Stomach smooth muscle (tissue), 2 donors: ENCODE measurements around the gene ORAI2.
"Not testable (repeated sequence)": the region's sequence is repeated elsewhere in the genome, so short reads cannot be mapped to it uniquely, and the experiment has no call there.

Experiments used
- H3K27ac ChIP-seq: one replicate; pipeline ENCODE4 v1.7.0; 2013; ENCODE audit warnings: mild to moderate bottlenecking, low read length, inconsistent platforms
- H3K27me3 ChIP-seq, 2 donors: one replicate each; pipeline ENCODE4 v1.7.0; 2013; ENCODE audit warnings: low read length in 2 of 2; ENCODE audit not compliant: insufficient read depth in 2 of 2, control insufficient read depth in 1 of 2
- H3K36me3 ChIP-seq, 2 donors: one replicate each; pipeline ENCODE4 v1.7.0; 2013; ENCODE audit warnings: low read length in 2 of 2; ENCODE audit not compliant: control insufficient read depth in 2 of 2, insufficient read depth in 2 of 2
- H3K4me1 ChIP-seq: one replicate; pipeline ENCODE4 v1.7.0; 2013; ENCODE audit warnings: low read length; ENCODE audit not compliant: control insufficient read depth, insufficient read depth
- H3K4me3 ChIP-seq, 2 donors: one replicate each; pipeline ENCODE4 v1.7.0; 2013; ENCODE audit warnings: low read length in 2 of 2
- H3K9ac ChIP-seq, 2 donors: one replicate each; pipeline ENCODE4 v1.7.0; 2013; ENCODE audit warnings: low read length in 2 of 2, mild to moderate bottlenecking in 1 of 2
- H3K9me3 ChIP-seq, 2 donors: one replicate each; pipeline ENCODE4 v1.7.0; 2013; ENCODE audit warnings: low read length in 2 of 2; ENCODE audit not compliant: control insufficient read depth in 2 of 2
- donor health status: healthy.
- donor health status: Pancreatic carcinoma.

Gene ORAI2

GRCh38 chr7:102400360-102400759 is 33.0 kb upstream of the ORAI2 start:
- H3K4me1 ChIP-seq = peaks cover 11% of the 10 kb centered on the region
- no peaks in the 10 kb centered on the region for H3K27me3 ChIP-seq
- no peak overlapping the region for H3K9ac ChIP-seq
- H3K36me3 ChIP-seq = peaks cover 29 to 39% of the 10 kb centered on the region in 2 donors
- no peaks in the 10 kb centered on the region for H3K9me3 ChIP-seq
- no peak overlapping the region for H3K27ac ChIP-seq
- H3K4me3 ChIP-seq = no peak overlapping the region

- Histone ChIP-seq H3K4me1 (no peaks in the 10 kb centered on the region), H3K27me3 (no peaks in the 10 kb centered on the region), H3K4me3 (no peak overlapping the region), H3K9ac (no peak overlapping the region), H3K9me3 (no peaks in the 10 kb centered on the region), H3K36me3 (peaks cover 54 to 57% of the 10 kb centered on the region in 2 donors), H3K27ac (no peak overlapping the region)
These were observed 29.8 kb upstream of the ORAI2 start for GRCh38 chr7:102403563-102403962.

GRCh38 chr7:102404005-102404861 is 29.1 kb upstream of the ORAI2 start:
- Histone ChIP-seq H3K9ac (no peak overlapping the region), H3K27ac (no peak overlapping the region), H3K4me3 (no peak overlapping the region), H3K9me3 (no peaks in the 10 kb centered on the region), H3K36me3 (peaks cover 55 to 57% of the 10 kb centered on the region in 2 donors), H3K4me1 (no peaks in the 10 kb centered on the region), H3K27me3 (no peaks in the 10 kb centered on the region)

DNA sequence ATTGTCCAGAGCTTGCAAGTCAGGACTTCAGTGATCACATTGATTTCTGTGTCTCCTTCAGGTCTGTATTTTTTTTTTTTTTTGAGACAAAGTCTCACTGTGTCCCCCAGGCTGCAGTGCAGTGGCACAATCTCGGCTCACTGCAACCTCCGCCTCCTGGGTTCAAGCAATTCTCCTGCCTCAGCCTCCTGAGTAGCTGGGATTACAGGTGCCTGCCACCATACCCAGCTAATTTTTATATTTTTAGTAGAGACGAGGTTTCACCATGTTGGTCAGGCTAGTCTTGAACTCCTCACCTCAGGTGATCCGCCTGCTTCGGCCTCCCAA is 28.6 kb upstream of the ORAI2 start:
- H3K4me1 ChIP-seq, H3K4me3 ChIP-seq, H3K9ac ChIP-seq, H3K9me3 ChIP-seq, H3K27me3 ChIP-seq, H3K27ac ChIP-seq: not testable (repeated sequence)
- peaks cover 55 to 57% of the 10 kb centered on the region in 2 donors for H3K36me3 ChIP-seq

DNA sequence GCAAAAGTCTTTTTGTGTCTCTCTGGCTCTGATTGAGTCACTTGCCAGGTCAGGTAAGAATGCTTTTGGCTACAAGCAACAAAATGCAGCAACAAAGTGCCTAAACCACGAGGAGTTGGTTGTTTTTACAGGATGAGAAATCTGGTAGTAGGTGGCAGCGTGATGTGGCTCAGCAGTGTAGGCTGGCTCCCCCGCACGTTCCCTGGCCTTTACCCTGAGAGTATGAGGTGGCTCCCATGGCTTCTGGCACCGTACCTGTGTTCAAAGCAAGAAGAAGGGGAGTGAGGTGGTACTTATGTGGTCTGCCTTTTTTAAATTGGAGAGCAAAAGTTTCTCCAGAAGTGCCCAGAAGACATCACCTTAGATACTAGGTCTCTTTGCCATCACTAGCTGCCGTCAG is 25.5 kb upstream of the ORAI2 start:
- Histone ChIP-seq H3K9me3 (peaks cover 0 to 2% of the 10 kb centered on the region in 2 donors), H3K27me3 (no peaks in the 10 kb centered on the region), H3K36me3 (peaks cover 42 to 60% of the 10 kb centered on the region in 2 donors), H3K4me3 (no peak overlapping the region), H3K4me1 (peaks cover 2% of the 10 kb centered on the region), H3K27ac (no peak overlapping the region), H3K9ac (no peak overlapping the region)

DNA sequence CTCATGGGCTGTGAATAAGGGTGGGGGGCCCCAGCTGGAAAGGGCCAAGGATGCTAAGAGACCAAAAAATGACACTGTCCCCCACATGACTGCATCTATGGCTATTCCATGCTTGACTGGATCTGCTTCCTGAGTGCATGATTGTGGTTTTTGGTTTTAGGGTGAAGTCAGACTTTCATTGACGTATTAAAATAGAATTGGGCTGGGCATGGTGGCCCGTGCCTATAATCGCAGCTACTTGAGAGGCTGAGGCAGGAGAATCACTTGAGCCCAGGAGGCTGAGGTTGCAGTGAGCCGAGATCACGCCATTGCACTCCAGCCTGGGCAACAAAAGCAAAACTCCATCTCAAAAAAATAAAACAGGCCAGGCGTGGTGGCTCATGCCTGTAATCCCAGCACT is 24.8 kb upstream of the ORAI2 start:
- H3K4me3 ChIP-seq, H3K9ac ChIP-seq, H3K4me1 ChIP-seq, H3K27me3 ChIP-seq, H3K9me3 ChIP-seq, H3K27ac ChIP-seq: not testable (repeated sequence)
- peaks cover 36 to 57% of the 10 kb centered on the region in 2 donors for H3K36me3 ChIP-seq

DNA sequence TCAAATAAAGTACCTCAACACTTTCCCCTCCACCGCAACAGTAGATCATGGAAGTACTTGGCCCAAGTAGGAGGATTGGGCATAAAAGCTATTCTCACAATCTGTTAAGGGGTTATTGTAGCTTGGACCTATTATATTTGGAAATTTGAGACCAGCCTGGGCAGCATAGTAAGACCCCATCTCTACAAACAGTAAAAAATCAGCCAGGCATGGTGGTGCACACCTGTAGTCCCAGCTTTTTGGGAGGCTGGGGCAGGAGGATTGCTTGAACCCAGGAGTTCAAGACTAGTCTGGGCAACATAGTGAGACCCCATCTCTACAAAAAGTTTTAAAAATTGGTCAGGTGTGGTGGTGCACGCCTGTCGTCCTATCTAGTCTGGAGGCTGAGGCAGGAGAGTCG is 24.0 kb upstream of the ORAI2 start:
- Histone ChIP-seq H3K27me3 (no peaks in the 10 kb centered on the region), H3K4me1 (peaks cover 3% of the 10 kb centered on the region), H3K27ac (no peak overlapping the region), H3K9ac (no peak overlapping the region), H3K9me3 (peaks cover 0 to 2% of the 10 kb centered on the region in 2 donors), H3K4me3 (no peak overlapping the region), H3K36me3 (peaks cover 33 to 55% of the 10 kb centered on the region in 2 donors)

GRCh38 chr7:102410123-102410522 is 23.3 kb upstream of the ORAI2 start:
- H3K9ac ChIP-seq = no peak overlapping the region
- no peak overlapping the region for H3K4me3 ChIP-seq
- H3K36me3 ChIP-seq = peaks cover 28 to 55% of the 10 kb centered on the region in 2 donors
- H3K9me3 ChIP-seq = peaks cover 0 to 2% of the 10 kb centered on the region in 2 donors
- H3K27me3 ChIP-seq = no peaks in the 10 kb centered on the region
- no peak overlapping the region for H3K27ac ChIP-seq
- peaks cover 3% of the 10 kb centered on the region for H3K4me1 ChIP-seq

DNA sequence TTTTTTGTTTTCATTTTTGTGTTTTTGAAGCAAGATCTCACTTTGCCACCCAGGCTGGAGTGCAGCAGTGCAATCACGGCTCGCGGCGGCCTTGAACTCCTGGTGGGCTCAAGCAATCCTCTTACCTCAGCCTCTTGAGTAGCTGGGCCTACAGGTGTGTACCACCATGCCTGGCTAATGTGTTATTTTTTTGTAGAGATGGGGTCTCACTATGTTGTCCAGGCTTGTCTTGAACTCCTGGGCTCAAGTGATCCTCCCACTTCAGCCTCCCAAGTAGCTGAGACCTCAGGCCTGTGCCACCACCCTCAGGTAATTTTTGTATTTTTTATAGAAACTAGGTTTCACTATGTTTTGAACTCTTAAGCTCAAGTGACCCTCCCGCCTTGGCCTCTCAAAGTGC is 22.5 kb upstream of the ORAI2 start:
- Histone ChIP-seq H3K4me1 (peaks cover 3% of the 10 kb centered on the region), H3K36me3 (peaks cover 27 to 59% of the 10 kb centered on the region in 2 donors), H3K9me3 (peaks cover 0 to 2% of the 10 kb centered on the region in 2 donors), H3K27ac (no peak overlapping the region), H3K27me3 (no peaks in the 10 kb centered on the region), H3K4me3 (no peak overlapping the region), H3K9ac (no peak overlapping the region)

DNA sequence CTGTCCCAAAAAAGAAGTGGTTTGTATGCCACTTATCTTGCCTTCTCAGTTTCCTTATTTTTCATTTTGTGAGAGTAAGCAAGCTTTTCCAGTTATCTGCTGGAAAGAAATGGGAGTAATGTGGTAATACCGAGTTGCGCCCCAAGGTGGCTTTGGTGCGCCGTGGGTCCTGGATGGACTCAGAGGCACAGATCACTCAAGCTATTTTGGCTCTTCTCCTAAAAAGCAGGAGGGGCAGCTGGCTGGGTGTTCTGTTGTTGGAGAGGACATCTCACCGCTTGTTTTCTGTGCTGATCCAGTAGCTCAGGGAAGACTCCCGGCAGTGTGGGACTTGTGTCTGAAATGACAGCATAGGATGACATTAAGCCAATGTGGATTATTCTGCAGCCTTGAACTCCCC is 20.8 kb upstream of the ORAI2 start:
- no peak overlapping the region for H3K27ac ChIP-seq
- H3K27me3 ChIP-seq = no peaks in the 10 kb centered on the region
- H3K36me3 ChIP-seq = peaks cover 28 to 57% of the 10 kb centered on the region in 2 donors
- no peak overlapping the region for H3K9ac ChIP-seq
- peaks cover 0 to 2% of the 10 kb centered on the region in 2 donors for H3K9me3 ChIP-seq
- H3K4me3 ChIP-seq = no peak overlapping the region
- H3K4me1 ChIP-seq = peaks cover 3% of the 10 kb centered on the region

- Histone ChIP-seq H3K4me3 (no peak overlapping the region), H3K27me3 (no peaks in the 10 kb centered on the region), H3K36me3 (peaks cover 24 to 52% of the 10 kb centered on the region in 2 donors), H3K4me1 (peaks cover 3% of the 10 kb centered on the region), H3K9ac (no peak overlapping the region), H3K27ac (no peak overlapping the region), H3K9me3 (peaks cover 0 to 2% of the 10 kb centered on the region in 2 donors)
These were observed 20.3 kb upstream of the ORAI2 start for GRCh38 chr7:102413091-102413490.
